K562 (cell line): ENCODE results near the gene PLEKHA6. TPM values are rescaled to one million over a fixed set of nuclear protein-coding genes. Genes with fewer than 3 reads are reported as not detected.

Experiments
- CAMTA2 ChIP-seq: fragments of 250-450 bp; sonication (Bioruptor Pico); conservative IDR thresholded peaks from 2 replicates; pipeline ENCODE4 v1.5.1; 2022
- ELF4 ChIP-seq: fragments of 450-650 bp; formaldehyde crosslinking; IDR thresholded peaks from 2 replicates; pipeline ENCODE4 v1.4.0; 2022; ENCODE audit warnings: missing genetic modification characterization
- FOXK1 ChIP-seq: sonication (generic); formaldehyde crosslinking; IDR thresholded peaks from 2 replicates; pipeline ENCODE4 v1.8.0; 2022; ENCODE audit warnings: missing genetic modification reagents, mild to moderate bottlenecking, borderline replicate concordance
- FOXO4 ChIP-seq: fragments of 450-650 bp; formaldehyde crosslinking; IDR thresholded peaks from 2 replicates; pipeline ENCODE4 v1.4.0; 2020; ENCODE audit warnings: mild to moderate bottlenecking, moderate library complexity
- ID3 ChIP-seq, 2 experiments: fragments of 250-450 bp in 1 of 2; fragments of 450-650 bp in 1 of 2; sonication (Bioruptor Pico) in 1 of 2; IDR thresholded peaks; 2 replicates each; pipeline versions ENCODE4 v1.6.1 to v1.8.0; 2016 to 2021; ENCODE audit warnings: mild to moderate bottlenecking in 2 of 2, moderate library complexity in 2 of 2, missing compliant biosample characterization in 1 of 2, missing genetic modification characterization in 1 of 2
- NBN ChIP-seq: fragments of 450-650 bp; IDR thresholded peaks from 2 replicates; pipeline ENCODE4 v1.6.1; 2016; ENCODE audit warnings: low read depth, mild to moderate bottlenecking
- PRMT5 ChIP-seq: sonication (generic); formaldehyde crosslinking; IDR thresholded peaks from 2 replicates; pipeline ENCODE4 v1.5.0; 2020; ENCODE audit warnings: missing genetic modification reagents
- SIN3B ChIP-seq: fragments of 450-650 bp; IDR thresholded peaks from 2 replicates; pipeline ENCODE4 v1.6.1; 2017; ENCODE audit warnings: low read depth, mild to moderate bottlenecking, moderate library complexity
- SIRT6 ChIP-seq: IDR thresholded peaks from one replicate; pipeline ENCODE4 v1.6.1; 2012; ENCODE audit warnings: low read depth, mild to moderate bottlenecking, control low read depth, inconsistent platforms, low read length, moderate library complexity
- THAP12 ChIP-seq: fragments of 250-450 bp; sonication (Bioruptor Pico); IDR thresholded peaks from 2 replicates; pipeline ENCODE4 v1.9.0; 2021; ENCODE audit warnings: mild to moderate bottlenecking, inconsistent platforms
- ZBTB2 ChIP-seq: fragments of 450-650 bp; IDR thresholded peaks from 2 replicates; pipeline ENCODE4 v1.6.1; 2016; ENCODE audit warnings: antibody characterized with exemption
- ZMIZ1 ChIP-seq, 2 experiments: fragments of 150-350 bp in 1 of 2; IDR thresholded peaks; 2 replicates each; pipeline ENCODE4 v1.6.1; 2012 to 2016; ENCODE audit warnings: low read depth in 2 of 2, low read length in 2 of 2, mild to moderate bottlenecking in 1 of 2, moderate library complexity in 1 of 2
- ZNF280B ChIP-seq: fragments of 250-450 bp; sonication (Bioruptor Pico); IDR thresholded peaks from 2 replicates; pipeline ENCODE4 v1.5.1; 2021; ENCODE audit warnings: mild to moderate bottlenecking
- ZNF551 ChIP-seq: fragments of 250-450 bp; sonication (Bioruptor Pico); IDR thresholded peaks from 2 replicates; pipeline ENCODE4 v1.5.0; 2021; ENCODE audit warnings: mild to moderate bottlenecking, moderate library complexity
- ZNF699 ChIP-seq: fragments of 250-450 bp; sonication (Bioruptor Pico); IDR thresholded peaks from 2 replicates; pipeline ENCODE4 v1.8.0; 2021; ENCODE audit warnings: mild to moderate bottlenecking, moderate library complexity; ENCODE audit not compliant: insufficient replicate concordance
- polyA plus RNA-seq, 8 experiments: library from polyadenylated mRNA; depleted of rRNA in 4 of 8; stranded (reverse) in 5 of 8; unstranded in 3 of 8; fragments of >200 nt; fragmentation: Nextera tagmentation in 2 of 8; fragmentation: Illumina TruSeq in 1 of 8; extraction: Ambion mirVana in 2 of 8; extraction: Trizol in 1 of 8; gene quantifications; 2 replicates each; pipeline versions ENCODE4 v1.2.1 to v1.2.3, GENCODE V29; 2011 to 2014; ENCODE audit warnings: inconsistent platforms in 1 of 8, missing spikeins in 1 of 8
- total RNA-seq, 7 experiments: library from RNA; depleted of rRNA in 6 of 7; stranded (reverse); fragments of >200 nt in 6 of 7; fragmentation: Illumina TruSeq in 2 of 7; extraction: Trizol in 2 of 7; gene quantifications; 2 replicates each; pipeline versions ENCODE4 v1.2.1 to v1.2.3, GENCODE V29; 2011 to 2021; ENCODE audit warnings: low replicate concordance in 1 of 7

The PLEKHA6 gene
- total and polyA plus RNA-seq, 9 of the 15 experiments (the other 6 are each of a cell fraction or from before 2014, with no cell fraction given), result under 0.01 to 0.33 (median 0.01) TPM; not detected in 4

- TF ChIP-seq ZMIZ1 (IDR thresholded peaks at IDR 0.05; ENCODE audit: low read depth in 2 of 2, low read length in 2 of 2), result no peak
- TF ChIP-seq CAMTA2 (CRISPR knock-in tag), result no peak
- no peak for TF ChIP-seq THAP12 (CRISPR knock-in tag)
- TF ChIP-seq ZBTB2, result no peak
- TF ChIP-seq ELF4 (CRISPR knock-in tag), result no peak
- no peak for TF ChIP-seq ZNF280B
- no peak for TF ChIP-seq PRMT5
- TF ChIP-seq FOXO4 (CRISPR knock-in tag), result no peak
- no peak for TF ChIP-seq FOXK1 (CRISPR knock-in tag)
- TF ChIP-seq SIN3B, result no peak
- TF ChIP-seq SIRT6, result no peak
- TF ChIP-seq NBN, result no peak
- no peak for TF ChIP-seq ID3 (CRISPR knock-in tag; IDR thresholded peaks at IDR 0.05)
- no peak for TF ChIP-seq ID3 (tag; IDR thresholded peaks at IDR 0.05)
- no peak for TF ChIP-seq ZNF551 (CRISPR knock-in tag)
- no peak for TF ChIP-seq ZNF699 (CRISPR knock-in tag)
Measured at GRCh38 chr1:204286831-204287421, 72.8 kb downstream of the PLEKHA6 start (continued).
